SU-DHL-6 (cell line): ENCODE data around the gene ENAM.
"Not testable (repeated sequence)": the region's sequence is repeated elsewhere in the genome, so short reads cannot be mapped to it uniquely, and the experiment has no call there.

Experiments
- H2AFZ ChIP-seq: fragments of 200-600 bp; sonication (generic); 2 replicates; pipeline ENCODE4 v1.6.1; 2014; ENCODE audit warnings: low read depth, mild to moderate bottlenecking, moderate library complexity, mixed read lengths, antibody characterized with exemption, low read length; ENCODE audit not compliant: severe bottlenecking
- H3F3A ChIP-seq: fragments of 200-600 bp; shearing (Covaris generic); 2 replicates; pipeline ENCODE4 v1.6.0; 2016; ENCODE audit warnings: antibody characterized with exemption, mild to moderate bottlenecking; ENCODE audit not compliant: insufficient read depth
- H3K27ac ChIP-seq: fragments of 200-600 bp; sonication (generic); 2 replicates; pipeline ENCODE4 v1.5.1; 2016; ENCODE audit warnings: low read depth, mild to moderate bottlenecking, low read length, moderate library complexity, mixed read lengths
- H3K27me3 ChIP-seq: fragments of 200-600 bp; sonication (generic), shearing (Covaris generic); 2 replicates; pipeline ENCODE4 v1.6.0; 2014; ENCODE audit warnings: mild to moderate bottlenecking, low read length
- H3K36me3 ChIP-seq: fragments of 200-600 bp; sonication (generic); 2 replicates; pipeline ENCODE4 v1.6.1; 2014; ENCODE audit warnings: mild to moderate bottlenecking, low read length, mixed read lengths
- H3K4me2 ChIP-seq: fragments of 300-600, 200-600 bp; shearing (Covaris generic), sonication (generic); 2 replicates; pipeline ENCODE4 v1.6.0; 2014; ENCODE audit warnings: low read length, low read depth, mild to moderate bottlenecking; ENCODE audit not compliant: poor library complexity, severe bottlenecking
- H3K4me3 ChIP-seq: fragments of 200-600 bp; sonication (generic); 2 replicates; pipeline ENCODE4 v1.5.1; 2014; ENCODE audit warnings: antibody characterized with exemption, low read length, mild to moderate bottlenecking, mixed read lengths; ENCODE audit not compliant: insufficient read depth, poor library complexity, severe bottlenecking
- H3K79me2 ChIP-seq: fragments of 200-600 bp; sonication (generic); 2 replicates; pipeline ENCODE4 v1.6.1; 2014; ENCODE audit warnings: mild to moderate bottlenecking, low read length, moderate library complexity; ENCODE audit not compliant: insufficient read depth
- H3K9ac ChIP-seq: fragments of 200-600 bp; sonication (generic); 2 replicates; pipeline ENCODE4 v1.7.0; 2014; ENCODE audit warnings: mild to moderate bottlenecking, low read length
- H3K9me2 ChIP-seq: fragments of 200-600 bp; sonication (generic); replicated peaks from 2 replicates; pipeline ENCODE4 v1.6.1; 2014; ENCODE audit warnings: low read length; ENCODE audit not compliant: insufficient read depth
- H3K9me3 ChIP-seq: fragments of 200-600 bp; sonication (generic); 2 replicates; pipeline ENCODE4 v1.6.1; 2014; ENCODE audit warnings: low read length, mixed read lengths; ENCODE audit not compliant: insufficient read depth
- H4K20me1 ChIP-seq: fragments of 200-600 bp; sonication (generic); 2 replicates; pipeline ENCODE4 v1.6.1; 2014; ENCODE audit warnings: low read depth, mild to moderate bottlenecking, antibody characterized with exemption, low read length, moderate library complexity, mixed read lengths
- EZH2phosphoT487 ChIP-seq: fragments of 200-600 bp; sonication (generic), shearing (Covaris generic); conservative IDR thresholded peaks from 2 replicates; pipeline ENCODE4 v1.6.1; 2018; ENCODE audit warnings: mild to moderate bottlenecking, antibody characterized with exemption, low read length, moderate library complexity, mixed read lengths
- TF ChIP-seq, protein P1 (sequence below): fragments of 200-600 bp; sonication (generic); IDR thresholded peaks from one replicate; pipeline ENCODE4 v1.5.1; 2017; ENCODE audit warnings: antibody characterized with exemption, mild to moderate bottlenecking, low read length, moderate library complexity; ENCODE audit not compliant: insufficient read depth, poor library complexity, severe bottlenecking

The ENAM gene

GRCh38 chr4:70658418-70658817 is 29.9 kb downstream of the ENAM start:
- H3K79me2 ChIP-seq: peaks cover 52% of the 10 kb centered on the region
- no peaks in the 10 kb centered on the region for H3K9me2 ChIP-seq
- no peak overlapping the region for H3K4me3 ChIP-seq
- peak overlapping the region; percentile 34; the same call in 1 of the 2 replicates for H3K27ac ChIP-seq
- peaks cover 3% of the 10 kb centered on the region; the same call in 1 of the 2 replicates for H4K20me1 ChIP-seq
- TF ChIP-seq, protein P1, sequence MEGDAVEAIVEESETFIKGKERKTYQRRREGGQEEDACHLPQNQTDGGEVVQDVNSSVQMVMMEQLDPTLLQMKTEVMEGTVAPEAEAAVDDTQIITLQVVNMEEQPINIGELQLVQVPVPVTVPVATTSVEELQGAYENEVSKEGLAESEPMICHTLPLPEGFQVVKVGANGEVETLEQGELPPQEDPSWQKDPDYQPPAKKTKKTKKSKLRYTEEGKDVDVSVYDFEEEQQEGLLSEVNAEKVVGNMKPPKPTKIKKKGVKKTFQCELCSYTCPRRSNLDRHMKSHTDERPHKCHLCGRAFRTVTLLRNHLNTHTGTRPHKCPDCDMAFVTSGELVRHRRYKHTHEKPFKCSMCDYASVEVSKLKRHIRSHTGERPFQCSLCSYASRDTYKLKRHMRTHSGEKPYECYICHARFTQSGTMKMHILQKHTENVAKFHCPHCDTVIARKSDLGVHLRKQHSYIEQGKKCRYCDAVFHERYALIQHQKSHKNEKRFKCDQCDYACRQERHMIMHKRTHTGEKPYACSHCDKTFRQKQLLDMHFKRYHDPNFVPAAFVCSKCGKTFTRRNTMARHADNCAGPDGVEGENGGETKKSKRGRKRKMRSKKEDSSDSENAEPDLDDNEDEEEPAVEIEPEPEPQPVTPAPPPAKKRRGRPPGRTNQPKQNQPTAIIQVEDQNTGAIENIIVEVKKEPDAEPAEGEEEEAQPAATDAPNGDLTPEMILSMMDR: no peak
- no peak for TF ChIP-seq EZH2phosphoT487
- H3K9ac ChIP-seq: no peak overlapping the region; the same call in 1 of the 2 replicates
- no peaks in the 10 kb centered on the region for H3K9me3 ChIP-seq
- peak overlapping the region; percentile 49 for H3K4me2 ChIP-seq
- H3F3A ChIP-seq: peaks cover 62% of the 10 kb centered on the region
- peaks cover 25% of the 10 kb centered on the region; the same call in 1 of the 2 replicates for H3K36me3 ChIP-seq
- H3K27me3 ChIP-seq: no peaks in the 10 kb centered on the region
- H2AFZ ChIP-seq: no peak overlapping the region

DNA sequence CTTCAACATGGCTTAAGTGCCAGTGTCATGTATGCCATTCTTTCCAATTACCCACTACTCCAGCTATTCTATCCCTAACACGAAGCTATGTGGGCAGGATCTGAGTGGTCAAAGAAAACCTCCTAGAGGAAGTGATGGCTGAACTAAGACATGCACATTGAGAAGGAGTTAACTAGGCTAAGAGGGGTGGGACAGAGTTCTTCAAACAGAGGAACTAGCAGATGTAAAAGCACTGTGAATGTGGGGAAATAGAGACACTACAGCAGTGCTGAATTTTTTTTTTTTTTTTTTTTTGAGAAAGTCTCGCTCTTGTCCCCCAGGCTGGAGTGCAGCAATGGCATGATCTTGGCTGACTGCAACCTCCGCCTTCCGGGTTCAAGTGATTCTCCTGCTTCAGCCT is 31.6 kb downstream of the ENAM start:
- Histone ChIP-seq H3F3A (peaks cover 48% of the 10 kb centered on the region), H3K9me3 (no peaks in the 10 kb centered on the region), H3K27me3 (no peaks in the 10 kb centered on the region), H3K4me3 (peak overlapping the region; percentile 37), H3K27ac (peak overlapping the region; percentile 89), H3K4me2 (peak overlapping the region; percentile 74), H3K36me3 (peaks cover 30% of the 10 kb centered on the region), H2AFZ (no peak overlapping the region), H3K9ac (peak overlapping the region; percentile 25; the same call in 1 of the 2 replicates), H3K9me2 (no peaks in the 10 kb centered on the region), H3K79me2 (peaks cover 66% of the 10 kb centered on the region), H4K20me1 (peaks cover 3% of the 10 kb centered on the region; the same call in 1 of the 2 replicates)
- TF ChIP-seq, protein P1: no peak
- no peak for TF ChIP-seq EZH2phosphoT487

GRCh38 chr4:70661309-70661922 is 32.9 kb downstream of the ENAM start:
- H3K36me3 ChIP-seq: peaks cover 23% of the 10 kb centered on the region
- not testable (repeated sequence) for H2AFZ ChIP-seq, H3K27me3 ChIP-seq, H4K20me1 ChIP-seq, H3K9me2 ChIP-seq, H3K9me3 ChIP-seq
- peak overlapping the region; percentile 25 for H3K9ac ChIP-seq
- peak overlapping the region; percentile 89 for H3K27ac ChIP-seq
- H3K79me2 ChIP-seq: peaks cover 79% of the 10 kb centered on the region
- H3K4me3 ChIP-seq: peak overlapping the region; percentile 40
- H3K4me2 ChIP-seq: peak overlapping the region; percentile 74
- peaks cover 35% of the 10 kb centered on the region for H3F3A ChIP-seq

DNA sequence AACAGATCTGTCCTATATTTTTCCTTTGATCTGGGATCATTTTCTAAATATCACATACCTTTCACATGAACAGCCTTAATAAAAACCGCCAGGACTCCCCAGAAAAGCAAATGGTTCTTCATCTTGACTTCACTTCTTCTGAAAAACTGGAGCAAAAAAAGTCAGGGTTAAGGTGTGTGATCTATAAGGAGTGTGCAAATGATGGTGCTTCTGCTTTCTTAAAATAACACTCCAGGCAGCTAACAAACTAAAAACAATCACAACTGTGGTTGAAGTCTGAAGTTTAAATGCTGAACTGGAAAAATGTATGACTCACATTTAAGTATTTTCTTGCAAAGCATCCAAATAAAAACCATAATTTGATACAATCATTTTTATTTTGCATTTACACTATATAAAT is 37.8 kb downstream of the ENAM start, which contains the start of gene JCHAIN:
JCHAIN (minus strand) TSS at position 140 of the 400 bp plus-strand sequence; CDS start at position 122, 18 bp downstream.
- Histone ChIP-seq H3K9me2 (no peaks in the 10 kb centered on the region), H3K9ac (peak within 1 kb of the TSS; percentile 67), H4K20me1 (no peaks in the 10 kb centered on the region), H3K9me3 (no peaks in the 10 kb centered on the region), H2AFZ (no peak within 1 kb of the TSS), H3K27me3 (no peaks in the 10 kb centered on the region), H3K79me2 (peaks cover 45% of the 10 kb centered on the region), H3K4me3 (peak within 1 kb of the TSS; percentile 80), H3K4me2 (peak within 1 kb of the TSS; percentile 74), H3K36me3 (peaks cover 10% of the 10 kb centered on the region), H3F3A (peaks cover 20% of the 10 kb centered on the region; the same call in 1 of the 2 replicates), H3K27ac (peak within 1 kb of the TSS; percentile 89)
- TF ChIP-seq, protein P1: no peak
- no peak for TF ChIP-seq EZH2phosphoT487
